ENCODE measurements around the gene RPN2.

- no peak for TF ChIP-seq NR2C2 (CRISPR knock-in tag; IDR thresholded peaks at IDR 0.05)
- no peak for TF ChIP-seq NR2C2 (tag; IDR thresholded peaks at IDR 0.05)
- no peak for TF ChIP-seq ZNF764 (CRISPR knock-in tag; IDR thresholded peaks at IDR 0.05; ENCODE audit: low read depth)
- no peak for TF ChIP-seq SETDB1 (IDR thresholded peaks at IDR 0.05; ENCODE audit: low read length)
- no peak for TF ChIP-seq SIN3A (IDR thresholded peaks at IDR 0.05; ENCODE audit: borderline replicate concordance in 2 of 2, control insufficient read depth in 1 of 2, low read depth in 2 of 2, low read length in 2 of 2)
- TF ChIP-seq, protein P1, sequence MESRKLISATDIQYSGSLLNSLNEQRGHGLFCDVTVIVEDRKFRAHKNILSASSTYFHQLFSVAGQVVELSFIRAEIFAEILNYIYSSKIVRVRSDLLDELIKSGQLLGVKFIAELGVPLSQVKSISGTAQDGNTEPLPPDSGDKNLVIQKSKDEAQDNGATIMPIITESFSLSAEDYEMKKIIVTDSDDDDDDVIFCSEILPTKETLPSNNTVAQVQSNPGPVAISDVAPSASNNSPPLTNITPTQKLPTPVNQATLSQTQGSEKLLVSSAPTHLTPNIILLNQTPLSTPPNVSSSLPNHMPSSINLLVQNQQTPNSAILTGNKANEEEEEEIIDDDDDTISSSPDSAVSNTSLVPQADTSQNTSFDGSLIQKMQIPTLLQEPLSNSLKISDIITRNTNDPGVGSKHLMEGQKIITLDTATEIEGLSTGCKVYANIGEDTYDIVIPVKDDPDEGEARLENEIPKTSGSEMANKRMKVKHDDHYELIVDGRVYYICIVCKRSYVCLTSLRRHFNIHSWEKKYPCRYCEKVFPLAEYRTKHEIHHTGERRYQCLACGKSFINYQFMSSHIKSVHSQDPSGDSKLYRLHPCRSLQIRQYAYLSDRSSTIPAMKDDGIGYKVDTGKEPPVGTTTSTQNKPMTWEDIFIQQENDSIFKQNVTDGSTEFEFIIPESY (CRISPR knock-in tag; IDR thresholded peaks at IDR 0.05) = no peak
- no peak for TF ChIP-seq CBFB (CRISPR knock-in tag; IDR thresholded peaks at IDR 0.05)
- no peak for TF ChIP-seq CHD2 (IDR thresholded peaks at IDR 0.05; ENCODE audit: low read depth, low read length)
- TF ChIP-seq, protein P2, sequence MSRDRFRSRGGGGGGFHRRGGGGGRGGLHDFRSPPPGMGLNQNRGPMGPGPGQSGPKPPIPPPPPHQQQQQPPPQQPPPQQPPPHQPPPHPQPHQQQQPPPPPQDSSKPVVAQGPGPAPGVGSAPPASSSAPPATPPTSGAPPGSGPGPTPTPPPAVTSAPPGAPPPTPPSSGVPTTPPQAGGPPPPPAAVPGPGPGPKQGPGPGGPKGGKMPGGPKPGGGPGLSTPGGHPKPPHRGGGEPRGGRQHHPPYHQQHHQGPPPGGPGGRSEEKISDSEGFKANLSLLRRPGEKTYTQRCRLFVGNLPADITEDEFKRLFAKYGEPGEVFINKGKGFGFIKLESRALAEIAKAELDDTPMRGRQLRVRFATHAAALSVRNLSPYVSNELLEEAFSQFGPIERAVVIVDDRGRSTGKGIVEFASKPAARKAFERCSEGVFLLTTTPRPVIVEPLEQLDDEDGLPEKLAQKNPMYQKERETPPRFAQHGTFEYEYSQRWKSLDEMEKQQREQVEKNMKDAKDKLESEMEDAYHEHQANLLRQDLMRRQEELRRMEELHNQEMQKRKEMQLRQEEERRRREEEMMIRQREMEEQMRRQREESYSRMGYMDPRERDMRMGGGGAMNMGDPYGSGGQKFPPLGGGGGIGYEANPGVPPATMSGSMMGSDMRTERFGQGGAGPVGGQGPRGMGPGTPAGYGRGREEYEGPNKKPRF (IDR thresholded peaks at IDR 0.05; ENCODE audit: low read depth, low read length) = no peak
- TF ChIP-seq EHMT2 (IDR thresholded peaks at IDR 0.05) = no peak
- TF ChIP-seq CREB1 (IDR thresholded peaks at IDR 0.05) = no peak
- TF ChIP-seq CREB1 (CRISPR knock-in tag; IDR thresholded peaks at IDR 0.05) = no peak
- no peak for TF ChIP-seq NRF1 (conservative IDR thresholded peaks at IDR 0.05 in 1 of 2, IDR thresholded peaks at IDR 0.05 in 1 of 2)
- no peak for TF ChIP-seq CTCF (IDR thresholded peaks at IDR 0.05 in 2 of 3, conservative IDR thresholded peaks at IDR 0.05 in 1 of 3; ENCODE audit: insufficient read depth in 2 of 3, low read depth in 1 of 3, low read length in 3 of 3)
- TF ChIP-seq JUND (IDR thresholded peaks at IDR 0.05; ENCODE audit: borderline replicate concordance, low read depth, low read length) = no peak
- no peak for TF ChIP-seq JUND (tag; IDR thresholded peaks at IDR 0.05; ENCODE audit: borderline replicate concordance, low read depth, low read length)
- no peak for TF ChIP-seq WHSC1 (IDR thresholded peaks at IDR 0.05; ENCODE audit: low read length)
These were observed 51.1 kb downstream of the RPN2 start for GRCh38 chr20:37230200-37230599.
